Parathyroid adenoma (tissue), 2 donors: ENCODE results near the gene KIAA1191.

Experiments
- H2AFZ ChIP-seq: fragments of 300-600 bp; sonication (generic); one replicate; pipeline ENCODE4 v1.7.0; 2017; ENCODE audit warnings: antibody characterized with exemption, mild to moderate bottlenecking
- H3K27ac ChIP-seq: fragments of 300-600 bp; sonication (generic); one replicate; pipeline ENCODE4 v1.7.0; 2017
- H3K27me3 ChIP-seq: fragments of 300-600 bp; sonication (generic); one replicate; pipeline ENCODE4 v1.7.0; 2017; ENCODE audit warnings: low read length; ENCODE audit not compliant: control insufficient read depth, insufficient read depth
- H3K36me3 ChIP-seq: fragments of 300-600 bp; sonication (generic); one replicate; pipeline ENCODE4 v1.7.0; 2017; ENCODE audit warnings: low read length; ENCODE audit not compliant: control insufficient read depth, insufficient read depth
- H3K4me1 ChIP-seq: fragments of 300-600 bp; sonication (generic); one replicate; pipeline ENCODE4 v1.7.0; 2017; ENCODE audit warnings: control low read depth
- H3K4me2 ChIP-seq: fragments of 300-600 bp; sonication (generic); one replicate; pipeline ENCODE4 v1.7.0; 2017; ENCODE audit warnings: low read length
- H3K4me3 ChIP-seq: fragments of 300-600 bp; sonication (generic); one replicate; pipeline ENCODE4 v1.7.0; 2017; ENCODE audit warnings: low read depth, low read length
- H3K79me2 ChIP-seq: fragments of 300-600 bp; sonication (generic); one replicate; pipeline ENCODE4 v1.7.0; 2017; ENCODE audit warnings: control low read depth
- H3K9ac ChIP-seq: fragments of 300-600 bp; sonication (generic); one replicate; pipeline ENCODE4 v1.7.0; 2017; ENCODE audit warnings: mild to moderate bottlenecking
- H3K9me3 ChIP-seq: fragments of 300-600 bp; sonication (generic); one replicate; pipeline ENCODE4 v1.7.0; 2017; ENCODE audit warnings: low read length; ENCODE audit not compliant: control insufficient read depth
- CTCF ChIP-seq: fragments of 300-600 bp; sonication (generic); IDR thresholded peaks from one replicate; pipeline ENCODE4 v1.7.0; 2017; ENCODE audit warnings: antibody characterized with exemption, mild to moderate bottlenecking
- donor health status: primary hyperparathyroidism.

Gene KIAA1191

GRCh38 chr5:176407456-176408251, 46.1 kb upstream of the KIAA1191 start:
- H3K4me3 ChIP-seq, result no peak overlapping the region
- H2AFZ ChIP-seq, result no peak overlapping the region
- H3K4me1 ChIP-seq, result peaks cover 4% of the 10 kb centered on the region
- peaks cover 34% of the 10 kb centered on the region for H3K79me2 ChIP-seq
- no peaks in the 10 kb centered on the region for H3K36me3 ChIP-seq
- TF ChIP-seq CTCF, result no peak
- no peaks in the 10 kb centered on the region for H3K9me3 ChIP-seq
- no peak overlapping the region for H3K27ac ChIP-seq
- no peaks in the 10 kb centered on the region for H3K27me3 ChIP-seq
- H3K4me2 ChIP-seq, result no peak overlapping the region
- no peak overlapping the region for H3K9ac ChIP-seq

GRCh38 chr5:176406436-176407052, 45.0 kb upstream of the KIAA1191 start:
- H3K36me3 ChIP-seq, result no peaks in the 10 kb centered on the region
- TF ChIP-seq CTCF, result no peak
- H3K4me2 ChIP-seq, result no peak overlapping the region
- H3K9me3 ChIP-seq, result no peaks in the 10 kb centered on the region
- H3K27me3 ChIP-seq, result no peaks in the 10 kb centered on the region
- no peak overlapping the region for H3K9ac ChIP-seq
- H3K79me2 ChIP-seq, result peaks cover 32% of the 10 kb centered on the region
- no peak overlapping the region for H3K27ac ChIP-seq
- peaks cover 7% of the 10 kb centered on the region for H3K4me1 ChIP-seq
- no peak overlapping the region for H3K4me3 ChIP-seq
- H2AFZ ChIP-seq, result no peak overlapping the region

GRCh38 chr5:176405656-176406435, 44.3 kb upstream of the KIAA1191 start:
- Histone ChIP-seq H3K27me3 (no peaks in the 10 kb centered on the region), H3K27ac (no peak overlapping the region), H3K9me3 (no peaks in the 10 kb centered on the region), H3K9ac (no peak overlapping the region), H3K79me2 (peaks cover 32% of the 10 kb centered on the region), H3K4me3 (no peak overlapping the region), H3K4me2 (no peak overlapping the region), H3K36me3 (no peaks in the 10 kb centered on the region), H2AFZ (no peak overlapping the region), H3K4me1 (peaks cover 7% of the 10 kb centered on the region)
- no peak for TF ChIP-seq CTCF

GRCh38 chr5:176401281-176402205, 40.0 kb upstream of the KIAA1191 start:
- Histone ChIP-seq H3K4me1 (peaks cover 16% of the 10 kb centered on the region), H3K27me3 (no peaks in the 10 kb centered on the region), H2AFZ (no peak overlapping the region), H3K27ac (no peak overlapping the region), H3K4me3 (no peak overlapping the region), H3K79me2 (peaks cover 25% of the 10 kb centered on the region), H3K9me3 (no peaks in the 10 kb centered on the region), H3K36me3 (no peaks in the 10 kb centered on the region), H3K9ac (no peak overlapping the region), H3K4me2 (no peak overlapping the region)
- no peak for TF ChIP-seq CTCF
